GM23338 (cell line): ENCODE data around the gene TBX10. TPM values are rescaled to one million over a fixed set of nuclear protein-coding genes. Genes with fewer than 3 reads are reported as not detected.

ENCODE experiments used
- ATAC-seq: fragments of 200-7000 bp; cut with Tn5 transposase; 3 replicates; pipeline ENCODE4 v1.9.1; 2020
- DNase-seq: peaks from one replicate; pipeline ENCODE4 v3.0.0-alpha.2; 2015; ENCODE audit warnings: low spot score
- H2AFZ ChIP-seq: fragments of 200-600 bp; sonication (generic); 2 replicates; pipeline ENCODE4 v1.8.0; 2016; ENCODE audit warnings: antibody characterized with exemption, mild to moderate bottlenecking, moderate library complexity
- H3F3A ChIP-seq: fragments of 200-600 bp; sonication (generic); replicated peaks from 2 replicates; pipeline ENCODE4 v1.8.0; 2017; ENCODE audit warnings: antibody characterized with exemption, mixed run types, low read depth
- H3K27ac ChIP-seq: fragments of 200-600 bp; sonication (generic); 2 replicates; pipeline ENCODE4 v1.6.1; 2016; ENCODE audit warnings: low read depth
- H3K27me3 ChIP-seq: fragments of 200-600 bp; sonication (generic); 2 replicates; pipeline ENCODE4 v1.8.0; 2016; ENCODE audit warnings: mild to moderate bottlenecking, mixed run types, moderate library complexity; ENCODE audit not compliant: insufficient read depth
- H3K36me3 ChIP-seq: fragments of 200-600 bp; sonication (generic); 2 replicates; pipeline ENCODE4 v1.8.0; 2016; ENCODE audit warnings: mild to moderate bottlenecking; ENCODE audit not compliant: insufficient read depth
- H3K4me1 ChIP-seq: fragments of 200-600 bp; sonication (generic); 2 replicates; pipeline ENCODE4 v1.8.0; 2016; ENCODE audit warnings: mild to moderate bottlenecking, moderate library complexity; ENCODE audit not compliant: insufficient read depth
- H3K4me2 ChIP-seq: fragments of 200-600 bp; sonication (generic); 2 replicates; pipeline ENCODE4 v1.7.1; 2017; ENCODE audit warnings: mixed run types
- H3K4me3 ChIP-seq: fragments of 200-600 bp; sonication (generic); 2 replicates; pipeline ENCODE4 v1.6.1; 2016; ENCODE audit warnings: mixed run types
- H3K79me2 ChIP-seq: fragments of 200-600 bp; sonication (generic); replicated peaks from 2 replicates; pipeline ENCODE4 v1.8.0; 2017; ENCODE audit warnings: mild to moderate bottlenecking; ENCODE audit not compliant: insufficient read depth
- H3K9me2 ChIP-seq: fragments of 200-600 bp; sonication (generic); 2 replicates; pipeline ENCODE4 v1.8.0; 2017; ENCODE audit not compliant: insufficient read depth
- H4K20me1 ChIP-seq: fragments of 200-600 bp; sonication (generic); replicated peaks from 2 replicates; pipeline ENCODE4 v1.8.0; 2017; ENCODE audit warnings: mild to moderate bottlenecking; ENCODE audit not compliant: insufficient read depth
- H3K27ac Mint-ChIP-seq: 2 replicates; pipeline ENCODE4 v1.8.0; 2020; ENCODE audit warnings: inconsistent platforms, mild to moderate bottlenecking, moderate library complexity, mixed read lengths
- H3K27me3 Mint-ChIP-seq: 3 replicates; pipeline ENCODE4 v1.8.0; 2022; ENCODE audit warnings: low read depth, mild to moderate bottlenecking, moderate library complexity, mixed read lengths, inconsistent platforms; ENCODE audit not compliant: insufficient read depth, poor library complexity
- H3K36me3 Mint-ChIP-seq: 3 replicates; pipeline ENCODE4 v1.8.0; 2021; ENCODE audit warnings: low read depth, mild to moderate bottlenecking, inconsistent platforms, moderate library complexity, mixed read lengths
- H3K4me1 Mint-ChIP-seq: 3 replicates; pipeline ENCODE4 v1.8.0; 2020; ENCODE audit warnings: mild to moderate bottlenecking, inconsistent platforms, mixed read lengths
- H3K4me3 Mint-ChIP-seq: 3 replicates; pipeline ENCODE4 v1.8.0; 2021; ENCODE audit warnings: moderate library complexity, mild to moderate bottlenecking, inconsistent platforms, mixed read lengths
- H3K9me3 Mint-ChIP-seq: 3 replicates; pipeline ENCODE4 v1.8.0; 2020; ENCODE audit warnings: moderate library complexity, mild to moderate bottlenecking, inconsistent platforms, mixed read lengths
- EZH2phosphoT487 ChIP-seq: fragments of 200-600 bp; sonication (generic); IDR thresholded peaks from one replicate; pipeline ENCODE4 v1.8.1; 2018; ENCODE audit warnings: antibody characterized with exemption; ENCODE audit not compliant: unreplicated experiment
- POLR2AphosphoS5 ChIP-seq: IDR thresholded peaks from 2 replicates; pipeline ENCODE4 v1.6.1; 2016; ENCODE audit warnings: antibody characterized with exemption, low read depth
- polyA plus RNA-seq: library from polyadenylated mRNA; unstranded; fragments of >200 nt; fragmentation: Nextera tagmentation; extraction: Ambion mirVana; gene quantifications from 2 replicates; pipeline ENCODE4 v1.2.1, GENCODE V29; 2016
- total RNA-seq: library from RNA; depleted of rRNA; stranded (reverse); fragments of >200 nt; shearing (Covaris generic); gene quantifications from 2 replicates; pipeline ENCODE4 v1.2.3, GENCODE V29; 2014
- TF ChIP-seq, protein P1 (sequence below): IDR thresholded peaks from 2 replicates; pipeline ENCODE4 v1.6.1; 2016; ENCODE audit warnings: antibody characterized with exemption
- TF ChIP-seq, protein P2 (sequence below), 2 experiments: fragments of 200-600 bp in 1 of 2; sonication (generic) in 1 of 2; conservative IDR thresholded peaks; 2 replicates each; pipeline versions ENCODE4 v1.5.1 to v1.6.1; 2016 to 2017; ENCODE audit warnings: antibody characterized with exemption in 2 of 2, low read depth in 2 of 2, mild to moderate bottlenecking in 2 of 2, moderate library complexity in 1 of 2

The TBX10 gene
- total and polyA plus RNA-seq, 2 experiments from 2014 or later = 0.10 TPM; not detected in 1

DNA sequence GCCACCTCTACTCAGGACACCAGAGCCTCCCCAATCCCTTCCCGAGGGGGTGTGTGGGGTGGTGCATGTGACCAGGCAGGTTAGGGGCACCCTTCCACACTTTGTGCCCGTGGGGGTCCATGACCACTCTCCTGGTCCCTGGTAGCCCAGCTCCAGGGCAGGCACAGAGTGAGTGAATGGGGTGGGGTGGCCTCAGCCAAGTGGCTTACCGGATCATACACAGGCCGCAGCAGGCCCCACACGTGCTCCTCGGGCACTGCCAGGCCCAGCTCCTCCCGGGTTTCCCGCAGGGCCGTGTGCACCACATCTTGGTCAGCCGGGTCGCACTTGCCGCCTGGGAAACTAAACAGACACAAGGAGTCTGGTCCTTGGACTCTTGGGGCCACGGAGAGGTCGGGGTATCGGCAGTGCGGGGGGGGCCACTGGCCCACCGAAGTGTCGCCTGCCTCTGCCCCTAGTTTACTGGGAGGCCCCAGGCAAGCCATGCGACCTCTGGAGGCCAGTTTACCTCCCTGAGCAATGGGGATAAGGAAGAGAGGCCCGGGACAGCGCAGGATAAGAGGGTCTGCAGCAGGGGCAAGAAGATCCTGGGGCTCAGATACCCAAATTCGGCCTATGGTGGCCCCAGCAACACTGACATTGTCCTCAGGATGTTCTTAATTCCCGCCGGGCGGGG, 10.7 kb downstream of the TBX10 start:
- Histone ChIP-seq H3K9me2 (no peaks in the 10 kb centered on the region), H3F3A (peaks cover 5% of the 10 kb centered on the region; the same call in 1 of the 2 replicates), H3K4me1 (peaks cover 10% of the 10 kb centered on the region; the same call in 1 of the 2 replicates), H4K20me1 (no peaks in the 10 kb centered on the region), H2AFZ (no peak overlapping the region), H3K79me2 (no peaks in the 10 kb centered on the region), H3K27me3 (0 out of 2 replicates have a peak, but pooled peaks cover 2% of the 10 kb centered on the region), H3K4me3 (peak overlapping the region; percentile 65), H3K27ac (no peak overlapping the region), H3K36me3 (no peaks in the 10 kb centered on the region), H3K4me2 (peak overlapping the region; percentile 84)
- no peak for DNase-seq
- Mint-ChIP-seq H3K9me3 (peaks cover 4% of the 10 kb centered on the region; the same call in 2 of the 3 replicates), H3K27me3 (peaks cover 27% of the 10 kb centered on the region), H3K4me3 (peak overlapping the region; percentile 78), H3K4me1 (peaks cover 16% of the 10 kb centered on the region), H3K36me3 (peaks cover 20% of the 10 kb centered on the region), H3K27ac (no peak overlapping the region)
- no peak for ATAC-seq
- TF ChIP-seq POLR2AphosphoS5 (peak; percentile 6; the same call in 1 of the 2 replicates), EZH2phosphoT487 (no peak)

- H3K4me3 ChIP-seq = no peak overlapping the region
- H3K9me2 ChIP-seq = no peaks in the 10 kb centered on the region
- H3K79me2 ChIP-seq = no peaks in the 10 kb centered on the region
- ATAC-seq (no peak), DNase-seq (no peak)
- H3K27me3 ChIP-seq = 0 out of 2 replicates have a peak, but pooled peaks cover 4% of the 10 kb centered on the region
- H4K20me1 ChIP-seq = no peaks in the 10 kb centered on the region
- H2AFZ ChIP-seq = no peak overlapping the region
- H3K4me1 ChIP-seq = peaks cover 10% of the 10 kb centered on the region; the same call in 1 of the 2 replicates
- peaks cover 32% of the 10 kb centered on the region for H3K27me3 Mint-ChIP-seq
- H3K36me3 ChIP-seq = no peaks in the 10 kb centered on the region
- H3K4me3 Mint-ChIP-seq = no peak overlapping the region; the same call in 2 of the 3 replicates
- peaks cover 17% of the 10 kb centered on the region for H3K4me1 Mint-ChIP-seq
- no peak overlapping the region for H3K27ac Mint-ChIP-seq
- H3F3A ChIP-seq = peaks cover 5% of the 10 kb centered on the region; the same call in 1 of the 2 replicates
- peaks cover 4% of the 10 kb centered on the region; the same call in 2 of the 3 replicates for H3K9me3 Mint-ChIP-seq
- TF ChIP-seq, protein P1, sequence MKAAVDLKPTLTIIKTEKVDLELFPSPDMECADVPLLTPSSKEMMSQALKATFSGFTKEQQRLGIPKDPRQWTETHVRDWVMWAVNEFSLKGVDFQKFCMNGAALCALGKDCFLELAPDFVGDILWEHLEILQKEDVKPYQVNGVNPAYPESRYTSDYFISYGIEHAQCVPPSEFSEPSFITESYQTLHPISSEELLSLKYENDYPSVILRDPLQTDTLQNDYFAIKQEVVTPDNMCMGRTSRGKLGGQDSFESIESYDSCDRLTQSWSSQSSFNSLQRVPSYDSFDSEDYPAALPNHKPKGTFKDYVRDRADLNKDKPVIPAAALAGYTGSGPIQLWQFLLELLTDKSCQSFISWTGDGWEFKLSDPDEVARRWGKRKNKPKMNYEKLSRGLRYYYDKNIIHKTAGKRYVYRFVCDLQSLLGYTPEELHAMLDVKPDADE = no peak
- TF ChIP-seq EZH2phosphoT487 (no peak), POLR2AphosphoS5 (0 out of 2 replicates have a peak, but pooled peaks have one; percentile 8)
- TF ChIP-seq, protein P2, sequence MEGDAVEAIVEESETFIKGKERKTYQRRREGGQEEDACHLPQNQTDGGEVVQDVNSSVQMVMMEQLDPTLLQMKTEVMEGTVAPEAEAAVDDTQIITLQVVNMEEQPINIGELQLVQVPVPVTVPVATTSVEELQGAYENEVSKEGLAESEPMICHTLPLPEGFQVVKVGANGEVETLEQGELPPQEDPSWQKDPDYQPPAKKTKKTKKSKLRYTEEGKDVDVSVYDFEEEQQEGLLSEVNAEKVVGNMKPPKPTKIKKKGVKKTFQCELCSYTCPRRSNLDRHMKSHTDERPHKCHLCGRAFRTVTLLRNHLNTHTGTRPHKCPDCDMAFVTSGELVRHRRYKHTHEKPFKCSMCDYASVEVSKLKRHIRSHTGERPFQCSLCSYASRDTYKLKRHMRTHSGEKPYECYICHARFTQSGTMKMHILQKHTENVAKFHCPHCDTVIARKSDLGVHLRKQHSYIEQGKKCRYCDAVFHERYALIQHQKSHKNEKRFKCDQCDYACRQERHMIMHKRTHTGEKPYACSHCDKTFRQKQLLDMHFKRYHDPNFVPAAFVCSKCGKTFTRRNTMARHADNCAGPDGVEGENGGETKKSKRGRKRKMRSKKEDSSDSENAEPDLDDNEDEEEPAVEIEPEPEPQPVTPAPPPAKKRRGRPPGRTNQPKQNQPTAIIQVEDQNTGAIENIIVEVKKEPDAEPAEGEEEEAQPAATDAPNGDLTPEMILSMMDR (conservative IDR thresholded peaks at IDR 0.05; ENCODE audit: low read depth in 2 of 2) = no peak
- H3K27ac ChIP-seq = no peak overlapping the region
- no peak overlapping the region for H3K4me2 ChIP-seq
- H3K36me3 Mint-ChIP-seq = peaks cover 21% of the 10 kb centered on the region
Observed at GRCh38 chr11:67627812-67628624, 11.5 kb downstream of the TBX10 start.
